Mucosa of stomach (tissue), 1 donor: Measurements from ENCODE around the gene EPHA10.
"Not testable (repeated sequence)": the region's sequence is repeated elsewhere in the genome, so short reads cannot be mapped to it uniquely, and the experiment has no call there.

Experiments used
- H3K27me3 ChIP-seq: one replicate; pipeline ENCODE4 v1.7.0; 2013; ENCODE audit warnings: mild to moderate bottlenecking, low read length; ENCODE audit not compliant: control insufficient read depth, insufficient read depth
- H3K36me3 ChIP-seq: one replicate; pipeline ENCODE4 v1.7.0; 2013; ENCODE audit warnings: low read length; ENCODE audit not compliant: control insufficient read depth, insufficient read depth
- H3K4me1 ChIP-seq: one replicate; pipeline ENCODE4 v1.7.0; 2013; ENCODE audit warnings: mild to moderate bottlenecking, low read length; ENCODE audit not compliant: control insufficient read depth, insufficient read depth
- H3K4me3 ChIP-seq: one replicate; pipeline ENCODE4 v1.7.0; 2013; ENCODE audit warnings: low read length
- H3K9ac ChIP-seq: one replicate; pipeline ENCODE4 v1.7.0; 2013; ENCODE audit warnings: mild to moderate bottlenecking, low read length, moderate library complexity
- H3K9me3 ChIP-seq: one replicate; pipeline ENCODE4 v1.7.0; 2013; ENCODE audit warnings: mild to moderate bottlenecking, low read length, moderate library complexity; ENCODE audit not compliant: control insufficient read depth
- donor health status: Pancreatic carcinoma.

Gene EPHA10

GRCh38 chr1:37741662-37742061 lies 23.3 kb downstream of the EPHA10 start:
- no peak overlapping the region for H3K9ac ChIP-seq
- no peaks in the 10 kb centered on the region for H3K9me3 ChIP-seq
- H3K36me3 ChIP-seq = no peaks in the 10 kb centered on the region
- no peaks in the 10 kb centered on the region for H3K27me3 ChIP-seq
- no peak overlapping the region for H3K4me3 ChIP-seq
- H3K4me1 ChIP-seq = no peaks in the 10 kb centered on the region

DNA sequence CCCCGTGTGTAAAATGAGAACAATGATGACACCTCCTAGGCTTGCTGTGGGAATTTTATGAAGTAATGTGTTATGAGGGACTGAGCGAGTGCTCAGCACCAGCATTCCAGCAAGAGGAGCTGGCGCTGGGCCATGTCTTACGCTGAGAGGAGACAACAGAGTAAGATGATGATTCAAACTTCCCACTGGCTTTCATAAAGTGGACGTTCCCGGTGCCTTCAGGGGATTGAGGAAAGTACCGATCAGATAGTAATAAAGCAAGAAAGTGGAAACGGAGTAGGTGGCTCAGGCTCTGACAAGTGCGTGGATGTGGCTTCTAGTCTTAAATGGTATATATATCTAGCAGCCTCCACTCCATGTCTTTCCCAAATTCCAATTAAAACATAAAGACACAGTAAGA lies 23.8 kb downstream of the EPHA10 start:
- H3K36me3 ChIP-seq = no peaks in the 10 kb centered on the region

DNA sequence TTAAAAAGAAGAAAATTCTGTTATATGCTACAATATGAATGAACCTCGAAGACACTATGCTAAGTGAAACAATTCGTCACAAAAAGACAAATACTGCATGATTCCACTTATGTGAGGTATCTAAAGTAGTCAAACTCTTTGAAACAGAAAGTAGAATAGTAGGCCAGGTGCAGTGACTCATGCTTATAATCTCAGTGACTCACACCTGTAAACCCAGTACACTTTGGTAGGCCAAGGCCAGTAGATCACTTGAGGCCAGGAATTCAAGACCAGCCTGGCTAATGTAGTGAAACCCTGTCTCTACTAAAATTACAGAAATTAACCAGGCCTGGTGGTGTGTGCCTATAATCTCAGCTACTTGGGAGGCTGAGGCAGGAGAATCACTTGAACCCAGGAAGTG lies 25.7 kb downstream of the EPHA10 start:
- no peaks in the 10 kb centered on the region for H3K9me3 ChIP-seq
- peaks cover 5% of the 10 kb centered on the region for H3K4me1 ChIP-seq
- no peaks in the 10 kb centered on the region for H3K36me3 ChIP-seq
- H3K27me3 ChIP-seq = no peaks in the 10 kb centered on the region
- no peak overlapping the region for H3K4me3 ChIP-seq
- H3K9ac ChIP-seq = no peak overlapping the region

More for the DNA sequence above, 23.8 kb downstream of the EPHA10 start:
- H3K9me3 ChIP-seq = no peaks in the 10 kb centered on the region
- H3K27me3 ChIP-seq = no peaks in the 10 kb centered on the region
- H3K9ac ChIP-seq = no peak overlapping the region
- H3K4me1 ChIP-seq = no peaks in the 10 kb centered on the region
- no peak overlapping the region for H3K4me3 ChIP-seq

DNA sequence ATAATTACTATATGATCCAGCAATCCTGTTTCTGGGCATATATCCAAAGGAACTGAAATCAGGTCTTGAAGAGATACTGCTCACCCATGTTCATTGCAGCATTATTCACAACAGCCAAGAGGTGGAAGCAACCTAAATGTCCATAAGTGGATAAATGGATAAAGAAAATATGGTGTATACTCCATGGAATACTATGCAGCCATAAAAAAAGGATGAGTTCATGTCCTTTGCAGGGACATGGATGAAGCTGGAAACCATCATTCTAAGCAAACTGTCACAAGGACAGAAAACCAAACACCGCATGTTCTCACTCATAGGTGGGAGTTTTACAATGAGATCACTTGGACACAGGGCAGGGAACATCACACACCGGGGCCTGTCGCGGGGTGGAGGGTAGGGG lies 26.3 kb downstream of the EPHA10 start:
- not testable (repeated sequence) for H3K36me3 ChIP-seq, H3K27me3 ChIP-seq, H3K9ac ChIP-seq, H3K4me1 ChIP-seq, H3K4me3 ChIP-seq, H3K9me3 ChIP-seq

- not testable (repeated sequence) for H3K36me3 ChIP-seq, H3K4me1 ChIP-seq, H3K27me3 ChIP-seq, H3K9ac ChIP-seq, H3K9me3 ChIP-seq, H3K4me3 ChIP-seq
Observed at GRCh38 chr1:37737975-37738374, 26.9 kb downstream of the EPHA10 start.

DNA sequence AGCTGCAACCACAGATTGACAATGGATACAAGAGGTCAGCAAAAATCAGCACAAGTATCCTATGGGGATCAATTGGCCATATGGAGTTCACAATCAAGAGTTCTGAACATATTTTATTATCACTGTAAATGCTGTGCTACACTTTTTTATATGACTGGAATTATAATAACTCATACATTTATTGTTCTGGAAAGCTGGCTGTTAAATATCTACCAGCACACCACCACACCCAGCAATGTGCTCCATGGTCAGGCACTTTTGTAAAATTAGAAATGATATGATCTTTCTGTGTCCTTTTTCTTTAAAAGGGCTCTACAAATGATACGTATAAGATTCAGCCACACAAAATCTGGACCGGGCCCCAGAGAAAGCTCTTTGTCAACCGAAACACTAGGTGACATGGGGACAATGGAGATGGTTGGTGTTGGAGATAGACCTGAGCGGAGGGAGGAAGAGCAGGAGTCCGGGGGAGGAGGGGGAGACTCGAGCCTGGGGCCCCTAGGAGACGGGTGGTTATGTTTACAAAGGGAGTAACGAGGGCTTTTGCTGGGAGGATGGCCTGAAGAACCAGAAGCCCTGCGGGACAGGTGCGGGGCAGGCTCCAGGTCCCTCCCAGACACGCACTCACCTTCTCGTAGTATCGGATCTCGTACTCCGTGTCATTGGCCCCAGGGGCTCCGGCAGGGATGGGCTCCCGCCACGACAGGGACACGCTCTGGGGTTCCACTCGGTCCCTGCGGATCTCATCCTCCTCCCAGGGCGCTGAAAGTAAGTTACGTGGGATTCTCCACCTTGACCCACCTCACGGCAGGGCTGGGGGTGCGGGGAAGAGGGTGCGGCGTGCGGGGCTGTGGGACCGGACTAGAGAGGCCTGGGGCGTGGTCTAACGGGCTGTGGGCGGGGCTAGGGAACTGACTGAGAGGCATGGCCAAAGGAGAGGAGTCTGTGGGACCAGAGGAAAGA lies 30.0 kb downstream of the EPHA10 start:
- H3K9ac ChIP-seq = no peak overlapping the region
- no peaks in the 10 kb centered on the region for H3K27me3 ChIP-seq
- no peaks in the 10 kb centered on the region for H3K36me3 ChIP-seq
- peaks cover 13% of the 10 kb centered on the region for H3K4me1 ChIP-seq
- H3K4me3 ChIP-seq = no peak overlapping the region
- no peaks in the 10 kb centered on the region for H3K9me3 ChIP-seq

DNA sequence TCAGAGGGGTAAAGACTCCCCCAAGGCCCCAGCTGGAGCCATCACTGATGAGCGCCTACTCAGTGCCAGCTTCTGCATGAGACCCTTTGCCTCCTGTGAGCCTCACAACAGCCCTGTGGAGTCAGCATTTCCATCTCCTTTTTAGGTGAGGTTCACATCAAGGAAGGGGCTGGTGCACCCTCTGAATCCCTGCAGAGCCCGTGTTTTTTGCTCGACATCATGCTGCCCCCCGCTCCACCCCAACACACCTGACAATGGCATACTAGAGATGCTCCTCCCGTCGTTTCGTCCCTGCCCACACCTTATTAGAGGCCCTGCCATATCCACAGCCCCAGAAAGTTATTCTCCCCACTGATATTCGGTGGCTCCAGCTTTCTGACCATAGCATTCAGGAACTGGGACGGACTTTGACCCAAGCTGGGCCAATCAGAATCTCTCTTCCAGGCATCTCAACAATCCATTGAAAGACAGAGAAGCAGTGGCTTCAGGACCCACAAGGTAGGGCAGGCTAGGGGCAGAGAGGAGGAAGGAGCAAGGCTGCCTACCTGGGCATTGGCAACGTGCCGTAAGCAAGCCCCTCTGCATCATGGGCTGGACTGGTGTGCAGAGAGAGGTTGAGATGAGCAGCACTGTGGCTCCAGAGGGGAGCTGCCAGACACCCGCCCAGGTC lies 32.7 kb downstream of the EPHA10 start:
- H3K4me1 ChIP-seq = peaks cover 13% of the 10 kb centered on the region
- H3K9me3 ChIP-seq = no peaks in the 10 kb centered on the region
- H3K9ac ChIP-seq = no peak overlapping the region
- H3K27me3 ChIP-seq = no peaks in the 10 kb centered on the region
- no peak overlapping the region for H3K4me3 ChIP-seq
- H3K36me3 ChIP-seq = no peaks in the 10 kb centered on the region

- Histone ChIP-seq H3K36me3 (no peaks in the 10 kb centered on the region), H3K9me3 (no peaks in the 10 kb centered on the region), H3K9ac (no peak overlapping the region), H3K4me3 (no peak overlapping the region), H3K27me3 (no peaks in the 10 kb centered on the region), H3K4me1 (peaks cover 13% of the 10 kb centered on the region)
Observed at GRCh38 chr1:37731312-37732019, 33.5 kb downstream of the EPHA10 start.

DNA sequence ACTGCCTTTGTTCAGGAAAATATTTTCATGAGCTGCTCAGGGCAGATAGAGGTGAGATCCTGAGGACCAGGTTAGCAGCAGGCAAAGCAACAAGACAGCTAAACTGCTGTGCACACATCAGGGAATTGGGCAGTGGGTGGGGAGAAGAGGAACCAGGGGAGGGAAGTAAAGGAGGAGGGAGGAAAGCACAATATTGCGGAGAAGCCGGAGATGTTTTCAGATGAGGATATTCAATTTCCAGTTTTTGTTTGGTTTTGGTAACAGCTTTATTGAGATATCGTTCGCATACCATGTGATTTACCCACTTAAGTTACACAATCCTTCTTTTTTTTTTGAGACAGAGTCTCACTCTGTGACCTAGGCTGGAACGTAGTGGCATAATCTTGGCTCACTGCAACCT lies 34.5 kb downstream of the EPHA10 start:
- Histone ChIP-seq H3K4me3 (no peak overlapping the region), H3K9ac (no peak overlapping the region), H3K36me3 (no peaks in the 10 kb centered on the region), H3K27me3 (no peaks in the 10 kb centered on the region), H3K9me3 (no peaks in the 10 kb centered on the region), H3K4me1 (peaks cover 13% of the 10 kb centered on the region)

GRCh38 chr1:37728416-37728815 lies 36.5 kb downstream of the EPHA10 start:
- Histone ChIP-seq H3K9me3 (no peaks in the 10 kb centered on the region), H3K27me3 (no peaks in the 10 kb centered on the region), H3K36me3 (no peaks in the 10 kb centered on the region), H3K4me1 (peaks cover 9% of the 10 kb centered on the region), H3K9ac (no peak overlapping the region), H3K4me3 (no peak overlapping the region)

DNA sequence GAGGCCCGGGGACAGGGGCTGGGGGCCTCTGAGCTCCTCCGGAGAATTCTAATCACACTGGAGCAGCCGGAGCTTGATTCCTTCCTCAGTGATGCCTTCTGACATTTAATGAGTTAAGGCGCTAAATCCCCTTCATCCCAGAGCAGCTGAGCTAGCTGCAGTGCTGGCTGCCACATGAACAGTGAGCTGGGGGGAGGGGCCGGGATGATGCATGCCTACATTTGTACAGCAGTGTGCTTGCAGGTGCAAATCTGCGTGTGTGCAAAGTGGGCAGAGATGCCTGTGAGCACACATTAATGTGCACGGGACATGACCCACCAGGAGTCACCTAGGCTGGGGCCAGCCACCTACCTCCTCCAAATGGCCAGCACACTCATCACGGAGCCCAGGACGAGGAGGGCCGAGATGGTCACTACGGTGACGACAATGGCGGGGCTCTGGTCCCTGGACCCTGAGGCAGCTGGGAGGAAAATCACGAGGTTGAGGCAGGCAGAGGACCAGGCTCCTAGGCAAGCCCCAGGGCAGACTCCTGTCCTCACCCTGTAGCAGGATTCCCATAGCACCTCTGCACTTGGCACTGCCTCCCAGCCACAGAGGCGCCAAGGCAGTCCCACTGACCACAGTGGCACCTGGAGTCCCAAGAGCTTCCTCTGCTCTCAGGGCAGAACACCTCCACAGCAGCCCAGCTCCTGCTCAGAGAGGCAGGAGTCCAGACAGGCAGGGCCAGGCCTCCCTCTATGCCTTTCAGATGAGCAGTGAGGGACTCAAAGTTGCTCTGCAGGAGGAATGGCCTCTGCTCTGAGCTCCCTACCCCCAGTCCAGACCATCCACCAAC lies 38.0 kb downstream of the EPHA10 start:
- H3K9ac ChIP-seq = no peak overlapping the region
- H3K9me3 ChIP-seq = no peaks in the 10 kb centered on the region
- H3K4me3 ChIP-seq = no peak overlapping the region
- H3K4me1 ChIP-seq = peaks cover 2% of the 10 kb centered on the region
- no peaks in the 10 kb centered on the region for H3K36me3 ChIP-seq
- H3K27me3 ChIP-seq = no peaks in the 10 kb centered on the region
